ENCODE results near the gene C1orf198.

Gene C1orf198

GRCh38 chr1:230891413-230891812, 23.1 kb upstream of the C1orf198 start:
- peak; percentile 80 for DNase-seq (ENCODE audit: low spot score)

GRCh38 chr1:230884646-230885045, 16.3 kb upstream of the C1orf198 start:
- DNase-seq (ENCODE audit: low spot score), result no peak

- no peak for DNase-seq (ENCODE audit: low spot score)
Observed at GRCh38 chr1:230883967-230884366, 15.6 kb upstream of the C1orf198 start.

- no peak for DNase-seq (ENCODE audit: low spot score)
Observed at GRCh38 chr1:230879778-230880177, 11.5 kb upstream of the C1orf198 start.

DNA sequence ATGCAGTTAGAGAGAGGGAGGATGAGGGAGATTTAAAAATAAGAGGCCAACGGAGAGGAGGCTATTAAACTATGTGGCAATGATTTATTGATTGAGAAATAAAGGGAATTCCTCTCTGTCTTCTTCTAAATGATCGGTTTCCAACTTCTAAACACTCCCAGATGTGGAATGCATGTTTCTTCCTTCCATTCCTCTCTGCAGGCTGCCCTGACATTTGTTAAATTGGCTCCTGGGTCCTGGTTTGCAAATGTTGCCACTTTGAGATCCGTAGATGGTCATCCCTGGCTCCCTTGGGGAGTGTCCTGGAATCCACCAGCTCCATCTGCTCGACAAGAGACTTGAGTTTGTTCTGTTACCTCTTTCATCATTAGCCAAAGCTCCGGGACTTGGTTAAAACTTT, 10.3 kb upstream of the C1orf198 start:
- DNase-seq (ENCODE audit: low spot score), result no peak

- no peak for DNase-seq (ENCODE audit: low spot score)
Observed at GRCh38 chr1:230877924-230878590, 9.7 kb upstream of the C1orf198 start.

GRCh38 chr1:230877146-230877923, 9.0 kb upstream of the C1orf198 start:
- DNase-seq (ENCODE audit: low spot score), result no peak

DNA sequence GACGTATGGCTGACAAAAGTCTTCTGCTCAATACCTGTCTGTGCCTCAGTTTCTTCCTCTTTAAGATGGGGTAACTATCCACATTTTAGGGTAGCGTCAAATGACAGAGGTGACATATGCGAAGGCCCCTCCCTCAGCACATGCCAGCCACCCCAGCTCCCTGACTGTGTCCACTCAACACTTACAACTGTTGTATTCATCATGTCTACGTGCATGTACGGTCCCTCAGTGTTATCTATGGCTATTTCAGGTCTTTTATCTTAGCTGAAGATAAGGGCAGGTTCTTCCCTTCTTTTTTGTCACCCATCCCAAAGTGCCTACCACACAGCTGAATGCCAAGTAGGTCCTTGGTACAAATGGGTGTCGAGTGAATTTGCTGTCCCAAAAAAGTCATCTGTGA, 8.3 kb upstream of the C1orf198 start:
- no peak for DNase-seq (ENCODE audit: low spot score)

DNA sequence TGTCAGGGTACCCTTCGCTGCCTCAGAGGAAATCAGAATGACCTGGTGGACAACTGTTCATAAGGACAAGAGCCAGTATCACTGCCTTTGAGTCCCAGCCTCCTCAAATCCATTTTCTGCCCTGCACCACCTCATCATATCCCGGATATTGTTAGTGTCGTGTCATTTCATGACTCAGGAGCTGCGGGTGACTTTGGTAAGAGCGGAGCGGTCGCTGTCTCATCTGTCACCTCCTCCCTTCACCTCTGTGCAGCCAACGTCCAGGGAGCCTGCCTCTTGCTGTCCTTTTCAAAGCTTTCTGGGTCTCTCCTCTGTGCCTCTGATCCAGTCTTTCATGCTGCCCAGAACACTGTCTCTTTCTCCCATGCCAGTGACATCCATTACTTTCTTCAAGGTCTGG, 7.0 kb upstream of the C1orf198 start:
- no peak for DNase-seq (ENCODE audit: low spot score)

GRCh38 chr1:230870916-230871315, 2.6 kb upstream of the C1orf198 start:
- DNase-seq (ENCODE audit: low spot score), result no peak

- no peak for DNase-seq (ENCODE audit: low spot score)
Observed at GRCh38 chr1:230869500-230869899, 1.2 kb upstream of the C1orf198 start.

GRCh38 chr1:230868736-230869385, 540 bp upstream of the C1orf198 start:
- DNase-seq (ENCODE audit: low spot score), result no peak

DNA sequence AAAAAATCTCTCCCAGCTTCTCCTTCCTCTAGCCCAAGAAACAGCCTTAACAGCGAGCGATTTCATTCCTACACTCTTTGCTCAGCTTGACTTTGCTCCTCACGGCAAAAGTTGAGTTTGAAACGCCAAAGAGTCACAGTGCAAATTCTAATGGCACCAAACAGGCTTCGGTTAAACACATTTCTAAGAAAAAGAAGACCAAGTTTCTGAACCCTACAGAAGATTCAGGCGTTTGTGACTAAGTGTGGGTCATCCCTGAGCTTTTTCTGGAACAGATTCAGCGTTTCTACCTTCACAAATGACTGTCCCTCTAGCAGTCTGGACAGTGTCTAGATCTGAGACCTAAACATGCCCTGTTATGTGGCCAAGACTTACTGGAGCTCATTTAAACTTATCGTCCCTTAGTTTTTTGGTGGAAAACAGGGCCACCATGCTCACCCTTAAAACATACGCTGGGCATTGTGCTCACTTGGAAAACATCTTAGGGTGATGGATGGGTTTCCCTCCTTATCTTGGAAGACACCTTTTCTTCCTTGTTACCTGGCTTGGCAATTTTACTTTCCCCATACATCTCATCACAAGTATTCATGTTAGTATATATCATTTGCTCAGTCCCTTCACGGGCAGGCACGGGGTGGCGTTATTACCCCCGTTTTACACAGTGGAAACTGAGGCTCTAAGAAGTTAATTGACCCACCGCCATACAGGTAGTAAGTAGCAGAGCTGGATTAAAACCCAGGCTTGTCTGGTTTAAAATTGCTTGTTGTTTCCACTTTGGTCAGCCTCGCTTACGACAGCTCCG, 1.0 kb downstream of the C1orf198 start:
- DNase-seq (ENCODE audit: low spot score), result no peak

DNA sequence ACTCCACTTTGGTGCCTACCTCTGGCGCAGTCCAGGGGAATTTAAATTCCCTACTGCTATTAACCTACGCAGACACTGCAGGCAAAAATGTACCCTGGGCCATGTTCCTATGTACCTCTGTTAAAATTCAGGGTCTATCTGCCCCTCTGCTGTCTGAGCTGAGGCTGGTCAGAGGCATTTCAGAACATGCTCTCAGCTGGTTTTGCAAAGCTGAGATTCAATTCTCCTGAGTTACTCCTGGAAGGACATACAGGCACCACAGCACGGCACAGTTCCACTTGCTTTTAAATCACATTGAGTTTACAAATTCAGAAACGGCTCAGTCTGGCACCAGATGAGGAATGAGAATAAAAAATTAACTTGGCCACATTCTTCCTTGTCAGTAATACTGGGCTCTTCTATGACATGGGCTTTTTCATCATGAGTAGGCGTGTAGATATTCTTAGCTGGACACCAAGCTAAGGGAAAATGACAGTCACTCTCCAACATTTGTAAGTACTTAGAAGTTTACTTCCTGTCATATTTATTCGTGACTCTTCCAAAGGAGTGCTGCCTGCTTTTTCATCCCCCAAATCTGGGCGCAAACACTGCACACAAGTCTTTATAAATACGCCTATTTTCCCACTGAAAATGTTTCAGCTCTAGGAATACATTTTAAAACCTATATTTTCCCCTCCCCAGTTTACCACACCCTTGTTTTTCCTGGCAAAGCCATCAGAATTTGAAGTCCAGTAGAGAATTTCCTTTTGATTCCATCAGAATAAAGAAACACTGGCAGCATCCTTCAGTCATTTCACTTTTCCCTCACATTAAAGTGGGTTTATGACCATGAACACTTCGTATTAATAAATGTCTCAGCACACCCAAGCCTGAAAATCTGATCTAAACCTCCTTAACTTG, 1.9 kb downstream of the C1orf198 start:
- no peak for DNase-seq (ENCODE audit: low spot score)

DNA sequence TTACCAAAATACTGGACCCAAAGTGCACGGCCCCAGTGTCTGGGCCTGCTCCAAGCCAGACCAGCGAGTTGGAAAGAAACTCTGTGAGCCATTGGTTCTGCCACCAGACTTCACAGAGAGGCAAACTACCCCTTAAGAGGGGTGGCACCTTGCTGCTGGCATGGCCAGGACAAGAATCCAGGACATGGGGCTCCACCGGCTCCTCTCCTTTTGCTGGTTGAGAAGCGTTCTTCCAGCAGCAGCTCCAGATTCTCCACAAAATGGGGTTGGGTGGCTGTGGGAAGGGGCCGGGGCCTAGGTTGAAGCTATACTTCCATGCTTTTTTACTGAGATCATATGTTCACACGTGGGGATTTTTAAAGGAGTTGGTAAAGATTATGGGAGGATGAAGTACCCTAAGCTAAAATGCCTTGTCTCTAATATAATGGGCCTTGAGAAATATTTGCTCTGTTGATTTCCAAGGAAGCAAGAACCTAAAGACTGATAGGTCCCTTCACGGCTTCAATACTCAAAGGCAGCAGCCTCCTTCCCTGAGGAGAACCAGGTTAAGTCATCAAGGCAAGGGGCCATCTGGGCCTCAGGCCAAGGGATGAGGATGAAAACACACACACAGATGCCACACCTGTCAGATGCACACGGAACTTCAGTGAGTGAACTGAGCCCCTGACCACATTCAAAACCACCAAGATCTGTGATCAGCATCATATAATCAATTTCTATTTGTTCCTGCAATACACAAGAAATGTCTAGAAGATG, 3.1 kb downstream of the C1orf198 start:
- no peak for DNase-seq (ENCODE audit: low spot score)

DNA sequence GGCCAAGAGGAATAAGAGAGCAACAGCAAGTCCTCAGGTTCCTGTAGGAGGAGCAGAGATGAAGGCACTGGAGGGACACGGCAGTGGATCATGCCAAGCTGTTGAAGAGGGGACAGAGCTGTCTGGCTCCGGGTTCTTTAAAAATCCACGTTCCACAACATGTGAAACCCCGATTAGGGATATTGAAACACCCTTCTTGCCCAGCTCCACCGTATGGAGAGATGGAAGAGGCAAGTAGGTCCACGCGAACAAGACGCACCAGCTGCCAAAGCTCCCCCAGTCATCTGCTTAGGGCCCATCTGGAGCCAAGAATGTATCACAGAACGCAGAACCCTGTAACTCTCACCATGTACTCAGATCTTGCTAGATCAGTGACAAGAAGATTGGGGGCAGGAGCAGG, 3.9 kb downstream of the C1orf198 start:
- DNase-seq (ENCODE audit: low spot score), result no peak

DNA sequence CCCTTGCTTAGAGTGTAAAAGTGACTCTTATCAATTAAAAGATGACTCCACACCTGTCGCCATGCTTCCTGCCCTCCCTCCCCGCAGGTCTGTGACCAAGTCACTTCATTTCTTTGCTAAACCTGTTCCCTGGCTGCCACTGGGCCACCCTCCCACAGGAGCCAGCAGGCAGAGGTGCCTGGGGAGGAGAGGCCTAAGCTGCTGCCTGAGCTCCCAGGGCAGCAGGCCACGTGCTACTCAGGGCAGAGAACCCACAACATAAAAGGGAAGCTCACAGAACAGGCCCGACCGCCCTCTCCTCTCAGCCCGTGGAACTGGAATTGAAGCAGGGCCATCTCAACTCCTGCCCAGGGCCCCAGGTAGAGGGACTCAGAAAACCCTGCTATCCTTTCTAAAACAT, 4.9 kb downstream of the C1orf198 start:
- no peak for DNase-seq (ENCODE audit: low spot score)

DNA sequence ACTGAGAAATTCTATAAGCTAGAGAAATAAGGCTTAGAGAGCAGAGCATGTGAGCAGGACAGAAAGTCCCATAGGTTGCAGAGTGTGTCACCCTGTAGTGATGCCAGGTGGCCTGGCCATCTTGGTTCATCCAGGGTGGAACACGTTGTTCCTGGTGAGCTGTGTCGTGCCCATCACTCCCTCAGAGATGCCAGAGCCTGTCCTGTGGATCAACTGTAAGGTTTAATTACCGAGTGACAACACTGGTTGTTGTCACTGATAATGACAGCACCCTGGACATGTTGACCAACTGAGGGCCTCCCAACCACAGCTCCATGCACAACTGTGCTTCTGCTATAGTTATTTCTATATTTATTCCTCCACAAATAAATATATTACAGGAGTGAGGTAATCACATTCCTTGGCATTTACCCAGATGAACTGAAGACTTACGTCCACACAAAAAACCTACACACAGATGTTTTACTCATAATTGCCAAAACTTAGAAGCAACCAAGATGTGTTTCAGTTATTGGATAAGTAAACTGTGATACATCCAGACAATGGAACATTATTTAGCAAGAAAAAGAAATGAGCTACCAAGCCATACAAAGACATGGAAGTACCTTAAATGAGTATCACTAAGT, 6.2 kb downstream of the C1orf198 start:
- DNase-seq (ENCODE audit: low spot score), result no peak

GRCh38 chr1:230861489-230861888, 6.8 kb downstream of the C1orf198 start:
- no peak for DNase-seq (ENCODE audit: low spot score)
